ENCODE measurements around the gene KLHL35. TPM values are rescaled to one million over a fixed set of nuclear protein-coding genes. Genes with fewer than 3 reads are reported as not detected.

Gene KLHL35
- total and polyA plus RNA-seq, 8 donors = 0.89 to 2.9 (median 1.7) TPM; not detected in 2

- WGBS, 5 donors = 88 to 100% (median 94%) methylated on average over 3 to 4 of the region's 4 CpGs
- Histone ChIP-seq H3K9me3 (peaks cover 0 to 6% (median 4%) of the 10 kb centered on the region in 4 donors), H3K4me1 (peaks cover 13 to 27% (median 19%) of the 10 kb centered on the region in 4 donors), H3K4me3 (no peak overlapping the region), H3K36me3 (peaks cover 0 to 5% (median 0%) of the 10 kb centered on the region in 4 donors), H3K27ac (no peak overlapping the region), H3K27me3 (peaks cover 0 to 49% (median 8%) of the 10 kb centered on the region in 3 donors)
- intact Hi-C loops (cut with DNase I; ENCODE audit: low total_unique reads) = no loop called here
- TF ChIP-seq POLR2A (IDR thresholded peaks at IDR 0.05) = no peak
- TF ChIP-seq, protein P1, sequence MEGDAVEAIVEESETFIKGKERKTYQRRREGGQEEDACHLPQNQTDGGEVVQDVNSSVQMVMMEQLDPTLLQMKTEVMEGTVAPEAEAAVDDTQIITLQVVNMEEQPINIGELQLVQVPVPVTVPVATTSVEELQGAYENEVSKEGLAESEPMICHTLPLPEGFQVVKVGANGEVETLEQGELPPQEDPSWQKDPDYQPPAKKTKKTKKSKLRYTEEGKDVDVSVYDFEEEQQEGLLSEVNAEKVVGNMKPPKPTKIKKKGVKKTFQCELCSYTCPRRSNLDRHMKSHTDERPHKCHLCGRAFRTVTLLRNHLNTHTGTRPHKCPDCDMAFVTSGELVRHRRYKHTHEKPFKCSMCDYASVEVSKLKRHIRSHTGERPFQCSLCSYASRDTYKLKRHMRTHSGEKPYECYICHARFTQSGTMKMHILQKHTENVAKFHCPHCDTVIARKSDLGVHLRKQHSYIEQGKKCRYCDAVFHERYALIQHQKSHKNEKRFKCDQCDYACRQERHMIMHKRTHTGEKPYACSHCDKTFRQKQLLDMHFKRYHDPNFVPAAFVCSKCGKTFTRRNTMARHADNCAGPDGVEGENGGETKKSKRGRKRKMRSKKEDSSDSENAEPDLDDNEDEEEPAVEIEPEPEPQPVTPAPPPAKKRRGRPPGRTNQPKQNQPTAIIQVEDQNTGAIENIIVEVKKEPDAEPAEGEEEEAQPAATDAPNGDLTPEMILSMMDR (IDR thresholded peaks at IDR 0.05) = no peak
- no peak for TF ChIP-seq POLR2AphosphoS5 (IDR thresholded peaks at IDR 0.05)
- no peak for TF ChIP-seq EP300 (IDR thresholded peaks at IDR 0.05)
- no peak for DNase-seq
Measured at GRCh38 chr11:75434051-75434450, 1.0 kb upstream of the KLHL35 start.

- Histone ChIP-seq H3K4me1 (peaks cover 13 to 33% (median 22%) of the 10 kb centered on the region in 4 donors), H3K9me3 (peaks cover 0 to 6% (median 4%) of the 10 kb centered on the region in 4 donors), H3K27me3 (peaks cover 0 to 55% (median 12%) of the 10 kb centered on the region in 3 donors), H3K36me3 (peaks cover 0 to 5% (median 0%) of the 10 kb centered on the region in 4 donors), H3K27ac (no peak overlapping the region), H3K4me3 (no peak overlapping the region)
- WGBS, 5 donors = 70 to 76% (median 75%) methylated on average over 6 of the region's 6 CpGs
- intact Hi-C loops (cut with DNase I; ENCODE audit: low total_unique reads) = no loop called here
- TF ChIP-seq POLR2AphosphoS5 (IDR thresholded peaks at IDR 0.05) (no peak), POLR2A (IDR thresholded peaks at IDR 0.05) (no peak), EP300 (IDR thresholded peaks at IDR 0.05) (no peak)
- TF ChIP-seq, protein P1 (IDR thresholded peaks at IDR 0.05) = no peak
- no peak for DNase-seq
Measured at GRCh38 chr11:75433443-75433842, 440 bp upstream of the KLHL35 start.

GRCh38 chr11:75431533-75432525 is 1.2 kb downstream of the KLHL35 start:
- H3K27me3 ChIP-seq = peaks cover 0 to 59% (median 12%) of the 10 kb centered on the region in 3 donors
- H3K4me1 ChIP-seq = peaks cover 13 to 38% (median 26%) of the 10 kb centered on the region in 4 donors
- 56 to 63% (median 60%) methylated on average over 16 of the region's 16 CpGs for WGBS, 5 donors
- H3K9me3 ChIP-seq = peaks cover 0 to 6% (median 4%) of the 10 kb centered on the region in 4 donors
- H3K36me3 ChIP-seq = peaks cover 0 to 5% (median 0%) of the 10 kb centered on the region in 4 donors
- no peak overlapping the region for H3K27ac ChIP-seq
- no peak overlapping the region for H3K4me3 ChIP-seq
- no peak for TF ChIP-seq POLR2AphosphoS5 (IDR thresholded peaks at IDR 0.05)
- TF ChIP-seq EP300 (IDR thresholded peaks at IDR 0.05) = no peak
- TF ChIP-seq, protein P1 (IDR thresholded peaks at IDR 0.05) = no peak
- TF ChIP-seq POLR2A (IDR thresholded peaks at IDR 0.05) = no peak
- intact Hi-C loops (cut with DNase I; ENCODE audit: low total_unique reads) = no loop called here
- DNase-seq = no peak

DNA sequence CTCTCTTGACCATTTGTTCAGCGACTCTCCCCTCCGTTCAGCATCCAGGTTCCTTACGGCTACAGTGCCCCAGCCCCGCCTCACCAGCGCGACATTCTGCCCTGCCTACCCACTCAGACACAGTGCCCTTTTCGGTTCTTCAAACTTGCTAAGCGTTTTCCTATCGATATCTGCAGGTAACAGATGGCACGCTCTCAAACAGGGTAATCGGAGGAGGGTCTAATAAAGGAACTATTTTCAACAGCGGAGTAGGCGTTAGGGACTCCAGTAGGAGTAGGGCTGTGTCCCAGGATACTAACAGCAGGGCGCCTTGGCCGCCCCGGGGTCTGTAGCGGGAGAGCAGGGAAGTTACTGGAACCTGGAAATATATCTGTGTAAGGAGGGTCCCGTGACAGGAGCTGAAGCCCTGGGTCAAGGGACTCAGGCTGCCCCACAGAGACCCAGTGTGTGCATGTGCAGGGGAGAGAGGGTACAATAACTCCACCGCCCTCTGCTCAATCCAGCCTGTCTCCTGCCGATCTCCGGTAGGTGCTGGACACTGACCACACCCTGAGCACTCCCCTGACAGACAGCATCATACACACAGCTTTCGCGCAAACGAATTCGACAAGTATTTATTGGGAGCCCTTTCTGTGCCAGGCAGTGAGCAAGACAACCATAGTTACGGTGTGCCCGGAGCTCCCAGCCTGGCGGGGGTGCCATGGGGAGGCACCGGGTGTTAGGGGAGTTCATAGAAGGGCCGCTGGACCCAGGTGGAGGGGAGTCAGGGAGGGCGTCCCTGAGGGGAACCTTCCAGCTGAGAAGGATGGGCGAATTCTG is 2.1 kb downstream of the KLHL35 start:
- DNase-seq = no peak
- H3K4me1 ChIP-seq = peaks cover 13 to 38% (median 26%) of the 10 kb centered on the region in 4 donors
- WGBS, 5 donors = 30 to 42% (median 40%) methylated on average over 29 to 32 of the region's 32 CpGs
- H3K9me3 ChIP-seq = peaks cover 0 to 6% (median 4%) of the 10 kb centered on the region in 4 donors
- peak overlapping the region in 3 of 5 donors; percentile 55 to 76 (median 59) for H3K27ac ChIP-seq
- TF ChIP-seq POLR2AphosphoS5 (IDR thresholded peaks at IDR 0.05) = no peak
- TF ChIP-seq, protein P1 (IDR thresholded peaks at IDR 0.05) = no peak
- no peak for TF ChIP-seq EP300 (IDR thresholded peaks at IDR 0.05)
- TF ChIP-seq POLR2A (IDR thresholded peaks at IDR 0.05) = no peak
- peaks cover 0 to 5% (median 0%) of the 10 kb centered on the region in 4 donors for H3K36me3 ChIP-seq
- peaks cover 0 to 59% (median 12%) of the 10 kb centered on the region in 3 donors for H3K27me3 ChIP-seq
- peak overlapping the region; percentile 33 to 44 (median 41) for H3K4me3 ChIP-seq
- intact Hi-C loops (cut with DNase I; ENCODE audit: low total_unique reads) = no loop called here

All from stomach (tissue), 9 donors.